Fibroblast of lung (primary cell): ENCODE data around the gene PCSK1N. TPM values are rescaled to one million over a fixed set of nuclear protein-coding genes. Genes with fewer than 3 reads are reported as not detected.

ENCODE experiments used
- DNase-seq, 2 donors: peaks; one replicate each; pipeline versions ENCODE4 v3.0.0 to v3.0.0-alpha.2; 2010; ENCODE audit warnings: low read depth in 2 of 2
- H2AFZ ChIP-seq: 2 replicates; pipeline ENCODE4 v1.5.1; 2012; ENCODE audit warnings: low read length, control low read depth, inconsistent platforms
- H3K27ac ChIP-seq: 2 replicates; pipeline ENCODE4 v1.5.1; 2011; ENCODE audit warnings: low read length, control low read depth; ENCODE audit not compliant: insufficient read depth
- H3K27me3 ChIP-seq: 2 replicates; pipeline ENCODE4 v1.5.1; 2011; ENCODE audit warnings: mild to moderate bottlenecking, low read length; ENCODE audit not compliant: control insufficient read depth, insufficient read depth
- H3K36me3 ChIP-seq: 2 replicates; pipeline ENCODE4 v1.5.1; 2011; ENCODE audit warnings: low read length; ENCODE audit not compliant: control insufficient read depth, insufficient read depth
- H3K4me1 ChIP-seq: 2 replicates; pipeline ENCODE4 v1.5.1; 2011; ENCODE audit warnings: low read length; ENCODE audit not compliant: control insufficient read depth, insufficient read depth; ENCODE audit errors: extremely low read depth
- H3K4me2 ChIP-seq: 2 replicates; pipeline ENCODE4 v1.5.1; 2011; ENCODE audit warnings: low read length, control low read depth; ENCODE audit not compliant: insufficient read depth; ENCODE audit errors: extremely low read depth
- H3K4me3 ChIP-seq, 4 experiments: fragments of 200-600 bp in 1 of 4; sonication (generic) in 1 of 4; replicated peaks in 1 of 4; 2 replicates each; pipeline ENCODE4 v1.5.1; 2011 to 2016; ENCODE audit warnings: low read length in 4 of 4, low read depth in 3 of 4, mild to moderate bottlenecking in 3 of 4, control low read depth in 2 of 4, inconsistent platforms in 1 of 4, mixed read lengths in 1 of 4; ENCODE audit not compliant: insufficient read depth in 1 of 4; ENCODE audit errors: control extremely low read depth in 1 of 4
- H3K79me2 ChIP-seq: 2 replicates; pipeline ENCODE4 v1.5.1; 2012; ENCODE audit warnings: mild to moderate bottlenecking, low read length, inconsistent platforms; ENCODE audit not compliant: control insufficient read depth, insufficient read depth
- H3K9ac ChIP-seq: 2 replicates; pipeline ENCODE4 v1.5.1; 2011; ENCODE audit warnings: mild to moderate bottlenecking, low read length, control low read depth; ENCODE audit not compliant: insufficient read depth
- H3K9me3 ChIP-seq: 2 replicates; pipeline ENCODE4 v1.5.1; 2012; ENCODE audit warnings: low read depth, low read length; ENCODE audit not compliant: control insufficient read depth, insufficient read depth
- H4K20me1 ChIP-seq: 2 replicates; pipeline ENCODE4 v1.5.1; 2011; ENCODE audit warnings: low read length; ENCODE audit not compliant: control insufficient read depth, insufficient read depth; ENCODE audit errors: extremely low read depth
- CTCF ChIP-seq, 2 donors: IDR thresholded peaks in 1 of 2; conservative IDR thresholded peaks in 1 of 2; 1 replicate in 1 of 2; 2 replicates in 1 of 2; pipeline ENCODE4 v1.5.1; 2011 to 2012; ENCODE audit warnings: low read length in 2 of 2, control low read depth in 1 of 2, inconsistent platforms in 1 of 2, low read depth in 1 of 2, mild to moderate bottlenecking in 1 of 2
- EZH2 ChIP-seq: IDR thresholded peaks from 2 replicates; pipeline ENCODE4 v1.5.1; 2012; ENCODE audit warnings: low read length, control low read depth, mild to moderate bottlenecking; ENCODE audit errors: missing control alignments
- polyA plus RNA-seq, 2 donors: library from polyadenylated mRNA; depleted of rRNA in 1 of 2; stranded (reverse) in 1 of 2; unstranded in 1 of 2; fragments of >200 nt; gene quantifications; 2 replicates each; pipeline ENCODE4 v1.2.1, GENCODE V29; 2011 to 2012; ENCODE audit warnings: missing spikeins in 1 of 2
- total RNA-seq: library from RNA; depleted of rRNA; stranded (reverse); fragments of >200 nt; gene quantifications from 2 replicates; pipeline ENCODE4 v1.2.1, GENCODE V29; 2014

PCSK1N gene
- total and polyA plus RNA-seq, 2 donors (not counting 1 experiment from before 2014, with no cell fraction given), result 0.08 to 0.17 TPM

GRCh38 chrX:48852857-48853256, 17.4 kb upstream of the PCSK1N start:
- no peak overlapping the region for H3K9ac ChIP-seq
- H3K27ac ChIP-seq, result no peak overlapping the region
- H3K4me2 ChIP-seq, result no peak overlapping the region
- TF ChIP-seq CTCF (conservative IDR thresholded peaks at IDR 0.05 in 1 of 2, IDR thresholded peaks at IDR 0.05 in 1 of 2; ENCODE audit: low read depth in 1 of 2, low read length in 2 of 2), result no peak
- TF ChIP-seq EZH2, result no peak
- H3K79me2 ChIP-seq, result no peaks in the 10 kb centered on the region
- DNase-seq, result no peak
- H3K4me1 ChIP-seq, result no peaks in the 10 kb centered on the region
- H2AFZ ChIP-seq, result no peak overlapping the region
- no peak overlapping the region for H3K4me3 ChIP-seq
- H3K27me3 ChIP-seq, result no peaks in the 10 kb centered on the region
- H3K36me3 ChIP-seq, result no peaks in the 10 kb centered on the region
- H3K9me3 ChIP-seq, result no peaks in the 10 kb centered on the region
- H4K20me1 ChIP-seq, result no peaks in the 10 kb centered on the region

- H3K4me3 ChIP-seq, result no peak overlapping the region
- DNase-seq, result no peak
- H3K4me1 ChIP-seq, result no peaks in the 10 kb centered on the region
- no peak for TF ChIP-seq CTCF (conservative IDR thresholded peaks at IDR 0.05 in 1 of 2, IDR thresholded peaks at IDR 0.05 in 1 of 2; ENCODE audit: low read depth in 1 of 2, low read length in 2 of 2)
- TF ChIP-seq EZH2, result no peak
- H2AFZ ChIP-seq, result no peak overlapping the region
- no peaks in the 10 kb centered on the region for H3K36me3 ChIP-seq
- no peaks in the 10 kb centered on the region for H3K9me3 ChIP-seq
- H4K20me1 ChIP-seq, result no peaks in the 10 kb centered on the region
- H3K4me2 ChIP-seq, result no peak overlapping the region
- no peaks in the 10 kb centered on the region for H3K27me3 ChIP-seq
- no peak overlapping the region for H3K9ac ChIP-seq
- H3K27ac ChIP-seq, result no peak overlapping the region
- no peaks in the 10 kb centered on the region for H3K79me2 ChIP-seq
Observed at GRCh38 chrX:48848847-48849246, 13.4 kb upstream of the PCSK1N start.

- no peak overlapping the region for H3K4me2 ChIP-seq
- no peak for TF ChIP-seq EZH2
- TF ChIP-seq CTCF (conservative IDR thresholded peaks at IDR 0.05 in 1 of 2, IDR thresholded peaks at IDR 0.05 in 1 of 2; ENCODE audit: low read depth in 1 of 2, low read length in 2 of 2), result no peak
- H3K27ac ChIP-seq, result no peak overlapping the region
Observed at GRCh38 chrX:48839686-48840085, 4.3 kb upstream of the PCSK1N start.

More at GRCh38 chrX:48839686-48840085, 4.3 kb upstream of the PCSK1N start:
- no peaks in the 10 kb centered on the region for H3K4me1 ChIP-seq
- H3K9ac ChIP-seq, result no peak overlapping the region
- H3K4me3 ChIP-seq, result no peak overlapping the region
- no peaks in the 10 kb centered on the region for H4K20me1 ChIP-seq
- H3K9me3 ChIP-seq, result no peaks in the 10 kb centered on the region
- no peaks in the 10 kb centered on the region for H3K36me3 ChIP-seq
- no peaks in the 10 kb centered on the region for H3K79me2 ChIP-seq
- H3K27me3 ChIP-seq, result peaks cover 9% of the 10 kb centered on the region
- no peak for DNase-seq
- no peak overlapping the region for H2AFZ ChIP-seq
